B cell (primary cell): ENCODE results near the gene USP7.

ENCODE experiments used
- CTCF ChIP-seq: fragments of 200-600 bp; IDR thresholded peaks from one replicate; pipeline ENCODE4 v1.8.0; 2022; ENCODE audit warnings: antibody characterized with exemption, mild to moderate bottlenecking
- EZH2 ChIP-seq: IDR thresholded peaks from 2 replicates; pipeline ENCODE4 v1.6.1; 2012; ENCODE audit warnings: borderline replicate concordance, low read depth, mild to moderate bottlenecking, moderate library complexity, low read length; ENCODE audit not compliant: insufficient read depth, poor library complexity, severe bottlenecking

- TF ChIP-seq CTCF, result no peak
- no peak for TF ChIP-seq EZH2
Measured at GRCh38 chr16:8853150-8853549, 110.6 kb downstream of the USP7 start.
